HEK293T (cell line): ENCODE measurements around the gene ADAMTS13.

Experiments used
- CTCF ChIA-PET: fragments of 350-600 bp; formaldehyde crosslinking; extraction: SDS; loops from one replicate; lab custom pipeline; 2021; ENCODE audit warnings: antibody characterized with exemption, inconsistent platforms; lab: Yijun Ruan, JAX
- POLR2A ChIA-PET: fragments of 350-600 bp; formaldehyde crosslinking; extraction: SDS; loops from one replicate; lab custom pipeline; 2020; ENCODE audit warnings: antibody characterized with exemption, inconsistent platforms; lab: Yijun Ruan, JAX
- DNase-seq: peaks from one replicate; pipeline ENCODE4 v3.0.0; 2012; ENCODE audit warnings: mixed read lengths; ENCODE audit errors: extremely low spot score
- ARNT ChIP-seq: fragments of 450-650 bp; IDR thresholded peaks from 2 replicates; pipeline ENCODE4 v1.6.1; 2017; ENCODE audit warnings: mild to moderate bottlenecking
- BHLHE40 ChIP-seq: fragments of 450-650 bp; IDR thresholded peaks from 2 replicates; pipeline ENCODE4 v1.6.1; 2016; ENCODE audit warnings: mild to moderate bottlenecking, moderate library complexity, borderline replicate concordance
- CTBP1 ChIP-seq: fragments of 450-650 bp; IDR thresholded peaks from 2 replicates; pipeline ENCODE4 v1.6.1; 2016; ENCODE audit warnings: borderline replicate concordance
- ELF4 ChIP-seq: fragments of 450-650 bp; IDR thresholded peaks from 2 replicates; pipeline ENCODE4 v1.6.1; 2017; ENCODE audit warnings: antibody characterized with exemption
- FOXA1 ChIP-seq: fragments of 450-650 bp; IDR thresholded peaks from 2 replicates; pipeline ENCODE4 v1.6.1; 2016; ENCODE audit warnings: mild to moderate bottlenecking
- FOXK2 ChIP-seq: fragments of 450-650 bp; IDR thresholded peaks from 2 replicates; pipeline ENCODE4 v1.6.1; 2016; ENCODE audit warnings: mild to moderate bottlenecking
- FOXM1 ChIP-seq: fragments of 450-650 bp; IDR thresholded peaks from 2 replicates; pipeline ENCODE4 v1.6.1; 2017; ENCODE audit warnings: mild to moderate bottlenecking, borderline replicate concordance
- HDGF ChIP-seq: fragments of 450-650 bp; IDR thresholded peaks from 2 replicates; pipeline ENCODE4 v1.6.1; 2017; ENCODE audit warnings: antibody characterized with exemption, borderline replicate concordance
- L3MBTL2 ChIP-seq: fragments of 450-650 bp; conservative IDR thresholded peaks from 2 replicates; pipeline ENCODE4 v1.6.1; 2016; ENCODE audit warnings: mild to moderate bottlenecking
- LEF1 ChIP-seq: fragments of 450-650 bp; IDR thresholded peaks from 2 replicates; pipeline ENCODE4 v1.6.1; 2017; ENCODE audit warnings: mild to moderate bottlenecking, borderline replicate concordance
- NFRKB ChIP-seq: fragments of 450-650 bp; IDR thresholded peaks from 2 replicates; pipeline ENCODE4 v1.6.1; 2016; ENCODE audit warnings: mild to moderate bottlenecking, moderate library complexity
- PKNOX1 ChIP-seq: fragments of 450-650 bp; IDR thresholded peaks from 2 replicates; pipeline ENCODE4 v1.6.1; 2016
- SP1 ChIP-seq: fragments of 450-650 bp; IDR thresholded peaks from 2 replicates; pipeline ENCODE4 v1.6.1; 2017
- SUZ12 ChIP-seq: fragments of 450-650 bp; IDR thresholded peaks from 2 replicates; pipeline ENCODE4 v1.6.1; 2016; ENCODE audit warnings: mild to moderate bottlenecking
- TARDBP ChIP-seq: fragments of 450-650 bp; IDR thresholded peaks from 2 replicates; pipeline ENCODE4 v1.6.1; 2016
- ZNF384 ChIP-seq: fragments of 450-650 bp; IDR thresholded peaks from 2 replicates; pipeline ENCODE4 v1.6.1; 2016

The ADAMTS13 gene

GRCh38 chr9:133488686-133489252, 66.6 kb downstream of the ADAMTS13 start:
- CTCF ChIA-PET, result interaction anchor here (0.7 kb wide), 1 partner anchor 505 kb away, joined by 3 read pairs; no protein-coding TSS in a partner anchor
- TF ChIP-seq ARNT (no peak), PKNOX1 (no peak), HDGF (no peak), ZNF384 (no peak), NFRKB (no peak), TARDBP (no peak), CTBP1 (no peak), ELF4 (no peak), SUZ12 (no peak), BHLHE40 (no peak), FOXM1 (no peak), FOXA1 (no peak), FOXK2 (no peak), L3MBTL2 (no peak), SP1 (no peak), LEF1 (no peak)
- POLR2A ChIA-PET, result no interaction called here
- no peak for DNase-seq

DNA sequence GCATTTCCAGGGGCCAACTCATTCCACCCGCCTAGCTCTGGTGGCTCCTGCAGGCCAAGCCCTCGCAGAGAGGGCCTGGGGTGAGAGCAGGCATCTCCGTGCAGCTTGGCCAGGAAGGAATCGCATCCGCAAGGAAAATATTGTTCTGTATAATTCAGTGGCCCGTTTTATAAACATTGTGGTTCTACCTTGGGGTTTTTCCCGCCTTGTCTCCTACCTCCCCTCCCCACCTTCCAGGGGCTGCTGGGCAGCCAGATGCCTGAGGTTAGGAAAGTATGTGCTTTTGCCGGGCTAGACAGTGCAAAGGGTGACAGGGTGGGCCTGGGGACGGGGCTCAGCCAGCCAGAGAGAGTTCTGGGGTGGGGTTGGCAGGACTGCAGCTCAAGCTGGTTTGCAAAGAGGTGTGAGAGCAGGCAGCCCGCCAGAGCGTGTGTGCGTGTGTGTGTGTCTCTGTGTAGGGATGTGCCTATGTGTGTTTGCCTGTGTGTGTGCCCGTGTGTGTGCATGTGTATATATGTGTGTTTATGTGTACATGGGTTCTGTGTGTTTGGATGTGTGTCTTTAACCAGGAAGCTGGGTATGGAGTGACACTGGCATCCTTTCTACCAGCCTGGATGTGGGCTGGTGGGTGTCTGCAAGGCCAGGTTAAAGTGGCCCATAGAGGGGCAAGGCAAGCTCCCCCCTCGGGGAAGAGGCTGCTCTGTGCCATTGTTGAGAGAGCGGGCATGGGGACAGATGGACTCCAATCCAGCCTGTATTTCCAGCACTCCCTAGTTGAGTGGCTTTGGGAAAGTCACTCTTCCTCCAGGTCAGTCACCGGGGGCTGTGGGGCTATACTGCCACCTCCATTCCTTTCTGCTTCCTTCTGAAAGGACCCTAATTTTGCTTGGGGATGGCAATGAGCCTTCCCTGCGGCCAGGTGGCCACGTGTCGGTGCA, 67.4 kb downstream of the ADAMTS13 start:
- POLR2A ChIA-PET, result no interaction called here
- TF ChIP-seq ELF4 (no peak), BHLHE40 (no peak), NFRKB (no peak), ZNF384 (no peak), LEF1 (no peak)
- CTCF ChIA-PET, result no interaction called here
- no peak for DNase-seq

DNA sequence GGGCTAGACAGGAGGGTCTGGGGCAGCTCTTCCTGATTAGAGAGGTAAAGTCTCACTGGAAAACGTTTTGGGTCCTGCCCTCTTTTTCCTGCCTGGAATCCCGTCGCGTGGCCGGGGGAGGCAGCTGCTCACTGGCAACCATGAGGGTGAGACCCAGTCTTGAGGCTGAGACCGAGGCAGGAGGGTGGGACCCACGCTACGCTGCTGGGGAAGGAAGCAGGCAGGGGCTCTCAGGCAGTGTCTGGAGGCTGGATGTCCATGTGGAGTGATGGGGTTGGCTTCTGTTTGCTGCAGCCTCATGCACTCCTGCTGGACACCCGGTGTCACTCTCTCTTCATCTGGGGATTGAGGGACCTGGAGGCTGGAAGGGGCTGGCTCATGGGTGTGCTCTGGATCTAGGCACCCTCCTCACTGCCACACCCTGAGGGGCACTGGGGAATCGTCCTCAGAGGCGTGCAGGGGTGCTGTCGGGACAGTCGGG, 68.1 kb downstream of the ADAMTS13 start:
- TF ChIP-seq HDGF, result no peak
- no peak for TF ChIP-seq SUZ12
- TF ChIP-seq TARDBP, result no peak
- TF ChIP-seq PKNOX1, result no peak
- TF ChIP-seq ARNT, result no peak
- TF ChIP-seq ZNF384, result no peak
- no peak for TF ChIP-seq LEF1
- no peak for TF ChIP-seq ELF4
- TF ChIP-seq CTBP1, result no peak
- TF ChIP-seq FOXA1, result no peak
- POLR2A ChIA-PET, result interaction anchor here (1.0 kb wide), 1 partner anchor 135 kb away, joined by 3 read pairs; no protein-coding TSS in a partner anchor
- CTCF ChIA-PET, result no interaction called here
- DNase-seq, result no peak

GRCh38 chr9:133490865-133491655, 68.9 kb downstream of the ADAMTS13 start:
- no peak for TF ChIP-seq FOXM1
- TF ChIP-seq BHLHE40, result no peak
- no peak for TF ChIP-seq ELF4
- TF ChIP-seq CTBP1, result no peak
- TF ChIP-seq NFRKB, result no peak
- POLR2A ChIA-PET, result interaction anchor here (1.0 kb wide), 1 partner anchor 136 kb away, joined by 3 read pairs; no protein-coding TSS in a partner anchor

GRCh38 chr9:133491656-133491925, 69.4 kb downstream of the ADAMTS13 start:
- DNase-seq, result no peak
- CTCF ChIA-PET, result no interaction called here
- TF ChIP-seq ARNT (no peak), CTBP1 (no peak), LEF1 (no peak), BHLHE40 (no peak), NFRKB (no peak), FOXA1 (no peak), SUZ12 (no peak)
- POLR2A ChIA-PET, result no interaction called here

More at GRCh38 chr9:133490865-133491655, 68.9 kb downstream of the ADAMTS13 start:
- CTCF ChIA-PET, result interaction anchor here (0.6 to 0.7 kb wide), 2 partner anchors 13 to 149 kb away, joined by 3 read pairs; no protein-coding TSS in a partner anchor
- no peak for DNase-seq

GRCh38 chr9:133492061-133493021, 70.2 kb downstream of the ADAMTS13 start:
- POLR2A ChIA-PET, result no interaction called here
- no peak for DNase-seq
- TF ChIP-seq CTBP1 (no peak), ARNT (no peak), L3MBTL2 (no peak), TARDBP (no peak)
- CTCF ChIA-PET, result no interaction called here
